KOPT-K1 (cell line): Measurements from ENCODE around the gene SLC31A2.

Experiments used
- H3K27ac ChIP-seq: fragments of 200-600 bp; sonication (generic); 2 replicates; pipeline ENCODE4 v1.5.1; 2016; ENCODE audit warnings: antibody characterized with exemption, mild to moderate bottlenecking, low read depth, low read length; ENCODE audit not compliant: poor library complexity, severe bottlenecking
- H3K36me3 ChIP-seq: fragments of 200-600 bp; sonication (generic); 2 replicates; pipeline ENCODE4 v1.5.1; 2017; ENCODE audit warnings: antibody characterized with exemption, mild to moderate bottlenecking, low read length, moderate library complexity; ENCODE audit not compliant: insufficient read depth
- H3K9me3 ChIP-seq: fragments of 200-600 bp; sonication (generic); 2 replicates; pipeline ENCODE4 v1.5.1; 2017; ENCODE audit warnings: antibody characterized with exemption, low read length, mild to moderate bottlenecking; ENCODE audit not compliant: insufficient read depth, poor library complexity, severe bottlenecking

SLC31A2 gene

DNA sequence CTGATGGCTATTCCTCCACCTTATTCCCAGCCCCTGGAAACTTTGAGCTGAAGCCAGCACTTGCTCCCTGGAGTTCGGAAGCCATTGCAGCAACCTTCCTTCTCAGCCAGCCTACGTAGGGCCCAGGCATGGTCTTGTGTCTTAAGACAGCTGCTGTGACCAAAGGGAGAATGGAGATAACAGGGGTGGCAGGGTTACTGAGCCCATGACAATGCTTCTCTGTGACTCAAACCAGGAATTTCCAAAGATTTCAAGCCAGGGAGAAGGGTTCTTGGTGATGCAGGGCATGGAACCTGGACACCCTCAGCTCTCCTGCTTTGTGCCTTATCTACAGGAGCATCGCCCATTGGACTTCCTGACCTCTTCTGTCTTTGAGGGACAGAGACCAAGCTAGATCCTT is 12.2 kb downstream of the SLC31A2 start:
- H3K27ac ChIP-seq, result no peak overlapping the region
- no peaks in the 10 kb centered on the region for H3K9me3 ChIP-seq
- H3K36me3 ChIP-seq, result peaks cover 94% of the 10 kb centered on the region

DNA sequence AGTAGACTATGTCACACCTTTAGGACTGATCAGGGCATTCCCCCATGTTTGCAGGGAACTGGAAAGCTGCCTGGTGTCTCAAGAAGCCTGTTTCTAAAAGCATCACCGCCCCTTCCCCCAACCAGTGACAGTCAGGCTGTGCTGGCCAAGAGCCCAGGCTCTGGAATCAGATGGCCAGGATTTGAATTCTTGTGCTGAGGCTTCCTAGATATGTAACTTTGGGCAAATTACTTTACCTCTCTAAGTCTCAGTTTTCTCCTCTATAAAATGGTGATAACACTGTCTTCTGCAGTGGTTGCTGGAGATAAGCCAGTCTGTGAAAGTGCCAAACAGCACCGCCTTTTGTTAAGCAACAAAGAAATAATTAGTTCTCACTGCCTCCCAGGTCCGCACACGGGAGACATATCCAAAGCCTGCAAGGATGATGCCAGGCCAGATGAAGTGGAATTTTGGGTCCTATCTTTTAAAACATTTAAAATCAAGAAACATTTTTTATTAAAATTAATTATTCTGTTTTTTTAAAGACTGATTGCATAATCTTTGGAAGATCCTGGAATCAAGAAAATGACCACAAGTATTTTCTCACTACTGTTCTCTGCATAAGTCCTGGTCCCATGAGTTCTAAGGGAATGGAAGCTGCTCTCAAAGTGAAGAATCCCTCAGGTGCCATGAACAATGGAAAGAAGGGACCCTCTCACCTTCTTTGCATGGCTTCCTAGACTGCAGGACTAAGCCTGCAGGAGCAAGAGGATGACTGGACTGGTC is 13.9 kb downstream of the SLC31A2 start:
- Histone ChIP-seq H3K9me3 (no peaks in the 10 kb centered on the region), H3K36me3 (peaks cover 95% of the 10 kb centered on the region), H3K27ac (no peak overlapping the region)

DNA sequence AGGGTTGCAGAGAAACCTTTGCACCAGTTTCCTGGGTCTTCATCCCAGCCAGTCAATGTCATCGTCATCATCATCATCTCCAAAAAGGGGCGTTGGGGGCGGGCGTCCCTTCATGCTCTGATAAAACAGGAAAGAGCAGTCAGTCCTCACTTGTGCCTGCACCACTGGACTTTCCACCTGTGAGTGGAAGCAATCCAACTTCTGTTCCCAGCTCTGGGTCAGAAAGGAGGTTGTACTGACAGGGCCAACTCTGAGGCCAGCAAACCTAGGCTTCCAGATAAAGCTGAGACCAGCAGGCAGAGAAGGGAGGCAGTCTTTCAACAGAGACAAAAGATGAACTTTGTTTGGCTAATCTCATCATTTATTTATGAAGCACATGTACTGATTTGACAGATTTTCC is 15.2 kb downstream of the SLC31A2 start:
- Histone ChIP-seq H3K36me3 (peaks cover 97% of the 10 kb centered on the region), H3K27ac (no peak overlapping the region), H3K9me3 (no peaks in the 10 kb centered on the region)

DNA sequence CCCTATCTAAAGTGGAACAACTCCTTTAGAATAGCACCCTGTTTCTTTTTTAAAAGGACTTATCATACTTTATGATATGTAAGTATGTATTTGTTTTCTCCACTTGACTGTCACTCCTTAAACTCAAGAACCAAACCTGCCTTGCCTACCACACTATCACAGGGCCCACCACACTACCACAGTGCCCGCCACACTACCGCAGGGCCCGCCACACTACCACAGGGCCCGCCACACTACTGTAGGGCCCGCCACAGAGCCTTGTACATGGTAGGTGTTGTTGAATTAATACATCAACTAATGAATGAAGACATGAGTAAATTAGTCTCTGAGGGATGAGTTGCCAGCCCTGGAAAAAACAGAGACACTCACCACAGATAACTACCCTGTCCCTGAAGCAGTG is 18.0 kb downstream of the SLC31A2 start:
- H3K27ac ChIP-seq, result no peak overlapping the region
- peaks cover 92% of the 10 kb centered on the region for H3K36me3 ChIP-seq
- H3K9me3 ChIP-seq, result no peaks in the 10 kb centered on the region

DNA sequence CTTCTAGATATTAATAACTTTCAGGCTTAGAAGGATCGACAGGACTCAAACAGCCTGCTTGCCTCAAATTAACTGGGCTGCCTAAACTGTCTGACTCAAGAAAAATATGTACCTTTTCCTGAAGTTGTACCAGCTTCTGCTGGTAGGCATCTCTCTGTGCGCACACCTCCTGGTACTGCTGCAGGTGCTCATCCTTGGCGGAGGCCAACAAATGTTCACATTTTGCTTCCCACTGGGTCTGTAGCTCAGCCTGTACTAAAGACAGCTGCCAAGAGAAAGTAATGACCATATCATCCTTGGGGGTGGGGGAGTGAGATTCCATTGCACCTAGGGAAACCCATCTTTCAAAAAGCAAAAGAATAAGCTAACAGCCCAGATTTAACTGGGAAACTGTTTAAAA is 22.5 kb downstream of the SLC31A2 start:
- Histone ChIP-seq H3K27ac (no peak overlapping the region), H3K9me3 (no peaks in the 10 kb centered on the region), H3K36me3 (peaks cover 95% of the 10 kb centered on the region)

DNA sequence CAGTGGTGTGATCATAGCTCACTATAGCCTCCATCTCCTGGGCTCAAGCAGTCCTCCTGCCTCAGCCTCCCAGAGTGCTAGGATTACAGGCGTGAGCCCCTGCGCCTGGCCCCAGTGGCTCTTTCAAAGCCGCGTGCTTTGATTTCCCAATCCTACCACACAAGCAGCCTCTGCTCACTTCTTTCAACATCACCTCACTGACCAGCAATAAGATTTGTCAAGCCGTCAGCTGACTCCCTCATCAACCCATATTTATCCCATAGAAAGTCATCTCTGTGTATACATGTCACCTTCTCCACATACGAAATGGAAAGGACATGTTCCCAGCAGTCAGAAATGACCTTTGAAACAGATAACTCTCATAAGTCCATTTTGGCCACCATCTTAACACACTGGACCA is 26.0 kb downstream of the SLC31A2 start:
- Histone ChIP-seq H3K36me3 (peaks cover 93% of the 10 kb centered on the region), H3K9me3 (no peaks in the 10 kb centered on the region), H3K27ac (no peak overlapping the region)

DNA sequence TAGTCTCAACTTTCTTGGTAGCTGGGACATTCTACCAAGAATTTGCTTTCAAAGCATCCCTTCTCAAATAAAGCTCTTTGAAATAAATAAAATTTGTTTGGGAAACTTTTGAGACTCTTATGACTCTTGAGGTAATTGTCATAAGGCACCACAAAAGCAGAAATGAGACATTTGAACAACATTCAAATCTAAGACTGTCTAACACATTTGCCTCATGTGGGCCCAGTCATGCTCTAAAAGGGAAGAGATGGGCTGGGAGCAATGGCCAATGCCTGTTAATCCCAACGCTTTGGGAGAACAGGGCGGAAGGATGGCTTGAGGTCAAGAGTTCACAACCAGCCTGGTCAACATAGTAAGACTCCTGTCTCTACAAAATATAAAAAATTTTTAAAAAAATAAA is 26.4 kb downstream of the SLC31A2 start:
- Histone ChIP-seq H3K36me3 (peaks cover 96% of the 10 kb centered on the region), H3K9me3 (no peaks in the 10 kb centered on the region), H3K27ac (no peak overlapping the region)

DNA sequence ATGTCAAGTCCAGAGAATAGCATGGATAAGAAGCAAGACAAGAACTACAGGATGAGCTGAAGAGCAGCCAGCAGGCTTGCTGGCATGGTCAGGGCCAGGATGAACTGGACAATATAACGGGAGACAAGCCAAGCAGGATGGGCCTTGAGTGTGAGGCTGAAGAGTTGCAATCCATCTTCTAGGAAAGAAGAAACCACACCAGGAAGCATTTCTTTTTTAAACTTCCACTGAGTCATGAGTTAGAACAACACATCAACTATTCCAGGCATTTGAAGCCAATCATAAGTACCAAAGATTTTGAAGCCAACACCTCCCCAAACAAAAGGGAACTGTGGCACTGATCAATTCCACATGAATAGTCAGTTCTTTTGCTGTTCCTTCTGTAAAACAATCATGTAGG is 27.3 kb downstream of the SLC31A2 start:
- Histone ChIP-seq H3K9me3 (no peaks in the 10 kb centered on the region), H3K36me3 (peaks cover 96% of the 10 kb centered on the region), H3K27ac (no peak overlapping the region)

DNA sequence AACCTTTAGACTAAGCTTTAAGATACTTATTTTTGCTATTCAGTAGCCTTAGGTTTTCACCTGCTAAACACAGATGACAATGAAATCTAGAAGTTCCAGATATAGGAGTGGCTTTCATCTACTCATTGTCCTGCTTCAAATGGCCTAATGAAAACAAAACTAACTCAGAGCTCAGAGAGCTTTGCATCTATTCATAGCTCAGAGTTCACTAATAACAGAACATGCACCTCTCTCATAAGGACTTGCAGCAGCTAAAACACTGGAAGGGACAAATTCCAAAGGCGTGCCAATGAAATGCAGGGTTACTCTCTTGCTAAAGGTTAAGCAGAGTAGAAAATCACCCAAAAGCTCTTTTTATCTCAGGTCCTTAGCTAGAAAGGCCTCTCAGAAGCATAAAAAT is 29.0 kb downstream of the SLC31A2 start:
- H3K36me3 ChIP-seq, result peaks cover 96% of the 10 kb centered on the region

DNA sequence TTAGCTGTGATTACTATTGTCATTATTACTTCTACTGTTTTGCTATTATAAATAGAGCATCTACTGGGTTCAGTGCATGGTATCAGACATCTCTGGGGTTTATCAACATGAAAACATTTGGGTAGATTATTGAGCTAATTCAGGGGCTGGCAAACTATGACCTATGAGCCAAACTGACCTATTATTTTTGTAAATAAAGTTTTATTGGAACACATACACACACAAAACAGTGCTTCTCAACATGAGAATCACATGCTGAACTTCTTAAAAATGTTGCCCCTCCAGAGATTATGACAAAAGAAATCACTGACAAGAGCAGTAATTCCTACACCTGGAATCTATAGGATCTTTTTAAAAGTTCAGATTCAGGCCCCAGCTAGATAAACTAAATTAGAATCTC is 30.4 kb downstream of the SLC31A2 start:
- no peak overlapping the region for H3K27ac ChIP-seq
- H3K9me3 ChIP-seq, result no peaks in the 10 kb centered on the region
- peaks cover 96% of the 10 kb centered on the region for H3K36me3 ChIP-seq

More for the DNA sequence above, 29.0 kb downstream of the SLC31A2 start:
- Histone ChIP-seq H3K27ac (no peak overlapping the region), H3K9me3 (no peaks in the 10 kb centered on the region)

DNA sequence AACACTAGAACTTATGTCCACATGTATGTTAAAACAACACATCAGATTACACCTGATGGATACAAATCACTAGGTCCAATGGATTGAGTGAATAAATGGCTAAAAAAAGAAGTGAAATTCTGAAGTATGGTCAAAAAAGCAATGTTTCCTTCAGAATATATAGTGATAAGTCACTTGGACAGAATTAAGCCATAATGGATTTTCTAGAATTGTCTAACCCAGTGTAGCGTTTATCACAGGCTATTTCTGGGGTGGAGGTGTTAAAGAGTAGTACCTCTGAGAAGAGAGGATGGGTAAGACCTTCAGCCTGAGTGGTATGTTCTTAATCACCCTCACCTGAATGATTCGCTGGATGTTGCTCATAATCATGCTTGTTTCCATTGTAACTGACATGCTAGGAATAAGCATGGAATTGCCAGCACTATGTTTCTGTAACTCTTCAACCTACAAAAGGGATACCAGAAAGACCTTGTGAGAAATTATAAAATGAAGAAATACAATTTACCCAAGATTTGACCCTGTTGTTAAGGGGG is 33.2 kb downstream of the SLC31A2 start:
- Histone ChIP-seq H3K9me3 (no peaks in the 10 kb centered on the region), H3K36me3 (peaks cover 97% of the 10 kb centered on the region), H3K27ac (no peak overlapping the region)

DNA sequence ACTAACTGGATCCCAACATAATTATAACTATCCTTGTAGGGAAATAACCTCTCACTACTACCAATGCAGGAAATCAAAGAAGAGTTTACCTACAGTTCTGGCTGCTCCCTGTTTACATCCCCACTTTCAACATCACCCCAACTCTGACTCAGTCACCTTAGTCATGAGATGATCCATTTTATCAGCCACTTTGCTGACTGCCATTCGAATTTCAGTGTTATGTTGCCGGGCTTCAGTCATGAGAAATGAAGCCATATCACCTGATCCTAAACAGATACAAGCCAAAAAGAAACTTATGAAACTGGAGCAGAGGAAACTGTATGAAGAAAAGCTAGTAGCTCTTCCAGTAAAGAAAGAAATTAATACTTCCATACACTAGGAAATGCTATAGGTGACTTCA is 33.7 kb downstream of the SLC31A2 start:
- Histone ChIP-seq H3K27ac (no peak overlapping the region), H3K9me3 (no peaks in the 10 kb centered on the region), H3K36me3 (peaks cover 94% of the 10 kb centered on the region)

DNA sequence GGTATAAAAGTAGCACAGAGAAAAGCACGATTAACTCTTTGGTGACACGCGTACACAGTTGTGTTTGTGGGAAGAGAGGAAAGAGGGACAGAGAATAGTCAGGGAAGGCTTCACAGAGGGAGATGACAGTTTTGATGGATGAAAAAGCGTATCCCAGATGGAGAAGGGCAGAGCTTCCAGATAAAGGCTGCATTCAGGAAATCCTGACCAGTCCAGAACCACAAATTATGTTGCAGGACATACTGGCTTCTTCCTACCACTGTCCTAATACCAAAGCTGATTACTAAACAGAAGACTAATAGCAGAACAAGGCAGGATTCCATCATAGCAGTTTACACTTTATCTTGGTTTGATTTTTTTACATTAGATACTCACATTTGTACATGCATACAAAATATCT is 34.5 kb downstream of the SLC31A2 start:
- Histone ChIP-seq H3K36me3 (peaks cover 93% of the 10 kb centered on the region), H3K9me3 (no peaks in the 10 kb centered on the region), H3K27ac (no peak overlapping the region)

DNA sequence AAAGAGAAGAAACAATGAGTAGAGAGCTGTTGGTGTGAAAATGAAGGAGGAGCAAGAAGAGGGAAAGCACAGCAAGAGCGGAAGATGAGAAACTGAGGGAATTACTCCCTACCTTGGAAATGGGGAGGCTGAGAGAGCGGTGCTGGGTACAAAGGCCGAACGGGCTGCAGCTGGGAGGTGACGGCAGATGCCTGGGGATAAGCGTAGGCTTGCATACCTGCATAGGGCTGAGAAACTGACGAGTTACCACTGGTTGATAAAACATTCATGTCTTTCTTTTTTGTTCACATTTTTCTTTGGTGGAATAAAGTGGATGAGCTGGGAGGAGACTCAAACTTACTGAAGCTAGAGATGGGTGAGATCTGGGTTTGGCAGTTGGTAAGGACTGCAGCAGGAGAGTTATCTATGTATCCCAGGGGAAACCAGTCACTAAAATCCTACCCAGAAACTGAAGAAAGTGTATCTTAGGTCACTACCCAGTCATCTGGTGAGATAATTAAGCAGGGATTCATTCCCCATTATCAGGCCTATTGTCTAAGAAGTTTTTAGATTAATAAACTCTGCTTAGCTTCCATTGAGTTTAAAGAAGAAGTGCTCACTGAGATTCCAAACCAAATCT is 35.4 kb downstream of the SLC31A2 start:
- Histone ChIP-seq H3K27ac (no peak overlapping the region), H3K9me3 (no peaks in the 10 kb centered on the region), H3K36me3 (peaks cover 91% of the 10 kb centered on the region)

DNA sequence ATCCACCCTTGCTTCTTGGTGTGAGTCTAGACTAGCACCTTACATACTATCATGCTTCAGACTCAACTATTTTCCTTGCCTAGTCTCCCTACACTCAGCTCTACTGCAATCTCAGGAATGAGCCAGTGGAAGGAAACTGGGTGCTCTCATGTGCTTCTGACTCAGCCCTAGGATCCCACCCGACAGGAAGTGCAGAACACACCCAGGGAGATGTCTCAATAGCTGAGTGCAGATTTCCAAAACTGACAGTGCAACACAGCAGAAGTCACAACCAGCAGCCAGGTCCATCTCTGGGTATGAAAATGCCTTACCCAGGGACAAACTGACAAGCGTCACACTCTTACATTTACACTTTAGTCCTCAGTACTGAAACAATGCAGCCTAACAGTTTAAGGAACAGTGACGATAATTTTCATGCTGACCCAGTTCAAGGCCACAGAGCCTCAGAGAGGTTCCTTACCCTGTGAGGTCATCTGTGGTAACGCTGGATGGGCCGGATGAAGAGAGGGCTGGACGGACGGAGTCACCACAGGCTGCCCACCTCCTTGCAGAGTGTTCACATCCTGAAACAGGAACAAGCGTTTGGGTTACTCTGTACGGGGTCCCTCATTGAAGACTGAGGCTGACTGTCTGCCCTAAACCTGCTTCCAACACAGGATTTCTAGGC is 37.3 kb downstream of the SLC31A2 start:
- peaks cover 88% of the 10 kb centered on the region for H3K36me3 ChIP-seq

More for the DNA sequence above, 37.3 kb downstream of the SLC31A2 start:
- Histone ChIP-seq H3K27ac (no peak overlapping the region), H3K9me3 (no peaks in the 10 kb centered on the region)
